Testis (tissue), 3 donors: ENCODE measurements around the gene CTCF. TPM values are rescaled to one million over a fixed set of nuclear protein-coding genes. Genes with fewer than 3 reads are reported as not detected.

Experiments
- DNase-seq: peaks from one replicate; pipeline ENCODE4 v3.0.0-alpha.2; 2019
- H3K27ac ChIP-seq, 2 donors: fragments of 200-600 bp; sonication (generic); one replicate each; pipeline ENCODE4 v1.5.1; 2019
- H3K27me3 ChIP-seq: fragments of 200-600 bp; sonication (generic); one replicate; pipeline ENCODE4 v1.5.1; 2019
- H3K36me3 ChIP-seq: fragments of 200-600 bp; sonication (generic); one replicate; pipeline ENCODE4 v1.5.1; 2017; ENCODE audit warnings: low read depth; ENCODE audit errors: missing control alignments
- H3K4me1 ChIP-seq: fragments of 200-600 bp; sonication (generic); one replicate; pipeline ENCODE4 v1.5.1; 2019
- H3K4me3 ChIP-seq, 2 donors: fragments of 200-600 bp; sonication (generic); one replicate each; pipeline ENCODE4 v1.5.1; 2017 to 2019
- H3K9me3 ChIP-seq: fragments of 200-600 bp; sonication (generic); one replicate; pipeline ENCODE4 v1.5.1; 2017
- POLR2A ChIP-seq: fragments of 450-650 bp; IDR thresholded peaks from one replicate; pipeline ENCODE4 v1.6.1; 2017; ENCODE audit warnings: antibody characterized with exemption, mild to moderate bottlenecking, moderate library complexity
- WGBS, 2 donors: methylation state at CpG; one replicate each; pipeline ENCODE4 v1.1.5; 2018; 5-methylcytosine and 5-hydroxymethylcytosine counted together
- intact Hi-C: fragments of 100-400 bp; cut with DNase I; formaldehyde crosslinking; loops from one replicate; pipeline ENCODE4 v1.15.1; 2023; ENCODE audit warnings: low total_unique reads
- polyA plus RNA-seq: library from polyadenylated mRNA; stranded (reverse); fragments of 350-450 nt; fragmentation: Illumina TruSeq; extraction: RNeasy Lipid Tissue Mini Kit (QIAGEN cat#74804); gene quantifications from one replicate; pipeline ENCODE4 v1.2.3, GENCODE V29; 2014; ENCODE audit warnings: low read depth, low replicate concordance; ENCODE audit not compliant: insufficient read depth
- total RNA-seq, 2 donors: library from RNA; depleted of rRNA; stranded (reverse); fragments of >200 nt; gene quantifications; one replicate each; pipeline ENCODE4 v1.2.3, GENCODE V29; 2016
- TF ChIP-seq, protein P1 (sequence below), 3 experiments: fragments of 450-650 bp in 2 of 3; fragments of 200-600 bp in 1 of 3; sonication (generic) in 1 of 3; IDR thresholded peaks; one replicate each; pipeline ENCODE4 v1.5.1; 2016 to 2019; ENCODE audit warnings: antibody characterized with exemption in 3 of 3, mild to moderate bottlenecking in 2 of 3, moderate library complexity in 1 of 3

CTCF gene
- total and polyA plus RNA-seq, 3 donors from 2014 or later: 25.9 to 47.0 (median 45.5) TPM

DNA sequence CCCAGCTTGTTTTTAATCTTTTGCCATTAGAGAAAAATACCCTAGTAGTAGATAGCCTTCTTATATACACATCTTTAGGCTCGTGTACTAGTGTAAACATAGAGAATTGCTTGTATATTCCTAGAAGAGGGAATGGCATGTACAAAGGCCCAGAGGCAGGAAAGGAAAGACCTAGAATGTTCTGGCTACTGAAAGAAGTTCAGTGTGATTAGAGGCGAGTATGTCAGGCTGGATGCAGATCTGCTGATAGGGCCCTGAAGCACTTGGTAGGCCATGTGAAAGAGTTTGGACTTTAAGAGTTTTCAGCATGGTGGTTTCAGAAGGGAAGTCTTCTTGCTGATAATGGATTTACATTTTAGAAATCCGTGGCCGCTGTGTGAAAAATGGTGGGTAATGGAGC is 17.4 kb downstream of the CTCF start:
- H3K4me3 ChIP-seq: no peak overlapping the region
- H3K9me3 ChIP-seq: no peaks in the 10 kb centered on the region
- intact Hi-C loops: no loop called here
- no peak overlapping the region for H3K27ac ChIP-seq
- no peaks in the 10 kb centered on the region for H3K36me3 ChIP-seq
- DNase-seq: no peak
- 89 to 94% methylated on average over 4 of the region's 4 CpGs for WGBS, 2 donors
- no peaks in the 10 kb centered on the region for H3K4me1 ChIP-seq
- H3K27me3 ChIP-seq: no peaks in the 10 kb centered on the region
- TF ChIP-seq, protein P1, sequence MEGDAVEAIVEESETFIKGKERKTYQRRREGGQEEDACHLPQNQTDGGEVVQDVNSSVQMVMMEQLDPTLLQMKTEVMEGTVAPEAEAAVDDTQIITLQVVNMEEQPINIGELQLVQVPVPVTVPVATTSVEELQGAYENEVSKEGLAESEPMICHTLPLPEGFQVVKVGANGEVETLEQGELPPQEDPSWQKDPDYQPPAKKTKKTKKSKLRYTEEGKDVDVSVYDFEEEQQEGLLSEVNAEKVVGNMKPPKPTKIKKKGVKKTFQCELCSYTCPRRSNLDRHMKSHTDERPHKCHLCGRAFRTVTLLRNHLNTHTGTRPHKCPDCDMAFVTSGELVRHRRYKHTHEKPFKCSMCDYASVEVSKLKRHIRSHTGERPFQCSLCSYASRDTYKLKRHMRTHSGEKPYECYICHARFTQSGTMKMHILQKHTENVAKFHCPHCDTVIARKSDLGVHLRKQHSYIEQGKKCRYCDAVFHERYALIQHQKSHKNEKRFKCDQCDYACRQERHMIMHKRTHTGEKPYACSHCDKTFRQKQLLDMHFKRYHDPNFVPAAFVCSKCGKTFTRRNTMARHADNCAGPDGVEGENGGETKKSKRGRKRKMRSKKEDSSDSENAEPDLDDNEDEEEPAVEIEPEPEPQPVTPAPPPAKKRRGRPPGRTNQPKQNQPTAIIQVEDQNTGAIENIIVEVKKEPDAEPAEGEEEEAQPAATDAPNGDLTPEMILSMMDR (IDR thresholded peaks at IDR 0.05): no peak
- TF ChIP-seq POLR2A: no peak

GRCh38 chr16:67580202-67580601 is 17.9 kb downstream of the CTCF start:
- intact Hi-C loops: no loop called here
- DNase-seq: no peak
- H3K27ac ChIP-seq: no peak overlapping the region
- H3K4me1 ChIP-seq: no peaks in the 10 kb centered on the region
- WGBS, 2 donors: 90 to 93% methylated on average over 4 of the region's 4 CpGs
- no peaks in the 10 kb centered on the region for H3K9me3 ChIP-seq
- TF ChIP-seq, protein P1 (IDR thresholded peaks at IDR 0.05): no peak
- TF ChIP-seq POLR2A: no peak
- H3K27me3 ChIP-seq: no peaks in the 10 kb centered on the region
- H3K36me3 ChIP-seq: no peaks in the 10 kb centered on the region
- H3K4me3 ChIP-seq: no peak overlapping the region

DNA sequence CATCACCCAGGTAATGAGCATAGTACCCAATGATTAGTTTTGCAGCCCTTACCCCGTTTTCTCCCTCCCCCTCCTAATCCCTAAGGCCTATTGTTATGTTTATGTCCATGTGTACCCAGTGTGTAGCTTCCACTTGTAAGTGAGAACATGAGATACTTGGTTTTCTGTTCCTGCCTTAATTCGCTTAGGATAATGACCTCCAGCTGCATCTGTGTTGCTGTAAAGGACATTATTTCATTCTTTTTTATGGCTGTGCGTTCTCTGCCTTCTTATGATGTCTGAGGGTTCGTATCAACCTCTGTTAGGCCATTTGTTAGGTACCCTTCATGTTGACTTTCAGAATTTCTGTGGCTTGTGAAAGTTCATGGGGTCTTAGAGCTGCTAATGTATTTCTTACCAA is 31.0 kb downstream of the CTCF start:
- 86 to 90% methylated on average over 4 of the region's 4 CpGs for WGBS, 2 donors
- Histone ChIP-seq H3K36me3 (no peaks in the 10 kb centered on the region), H3K9me3 (no peaks in the 10 kb centered on the region), H3K4me1 (peaks cover 17% of the 10 kb centered on the region), H3K4me3 (no peak overlapping the region), H3K27ac (no peak overlapping the region), H3K27me3 (no peaks in the 10 kb centered on the region)
- TF ChIP-seq, protein P1 (IDR thresholded peaks at IDR 0.05): no peak
- TF ChIP-seq POLR2A: no peak
- intact Hi-C loops: no loop called here
- DNase-seq: no peak

DNA sequence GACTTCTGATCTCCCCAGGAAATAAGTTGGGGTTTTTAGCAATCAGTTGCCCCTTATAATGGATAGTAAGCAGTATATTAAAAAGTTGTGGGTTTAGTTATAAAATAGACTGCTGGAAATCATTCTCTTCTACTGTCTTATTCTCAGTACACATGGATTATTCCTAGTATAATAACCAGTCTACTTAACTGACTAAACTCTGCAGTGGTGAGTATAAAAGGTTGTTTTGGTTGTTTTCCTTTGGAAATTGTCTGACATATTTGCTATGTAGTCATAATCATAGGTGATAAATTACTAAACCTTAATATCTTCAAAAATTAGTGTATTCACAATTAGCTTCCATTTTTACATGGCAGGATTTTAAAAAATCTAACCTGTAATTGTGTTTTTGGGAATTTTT is 31.4 kb downstream of the CTCF start:
- no peak for DNase-seq
- intact Hi-C loops: no loop called here
- H3K9me3 ChIP-seq: no peaks in the 10 kb centered on the region
- H3K36me3 ChIP-seq: no peaks in the 10 kb centered on the region
- no peak overlapping the region for H3K27ac ChIP-seq
- peaks cover 21% of the 10 kb centered on the region for H3K4me1 ChIP-seq
- H3K27me3 ChIP-seq: no peaks in the 10 kb centered on the region
- H3K4me3 ChIP-seq: no peak overlapping the region
- TF ChIP-seq, protein P1 (IDR thresholded peaks at IDR 0.05): no peak
- no peak for TF ChIP-seq POLR2A

DNA sequence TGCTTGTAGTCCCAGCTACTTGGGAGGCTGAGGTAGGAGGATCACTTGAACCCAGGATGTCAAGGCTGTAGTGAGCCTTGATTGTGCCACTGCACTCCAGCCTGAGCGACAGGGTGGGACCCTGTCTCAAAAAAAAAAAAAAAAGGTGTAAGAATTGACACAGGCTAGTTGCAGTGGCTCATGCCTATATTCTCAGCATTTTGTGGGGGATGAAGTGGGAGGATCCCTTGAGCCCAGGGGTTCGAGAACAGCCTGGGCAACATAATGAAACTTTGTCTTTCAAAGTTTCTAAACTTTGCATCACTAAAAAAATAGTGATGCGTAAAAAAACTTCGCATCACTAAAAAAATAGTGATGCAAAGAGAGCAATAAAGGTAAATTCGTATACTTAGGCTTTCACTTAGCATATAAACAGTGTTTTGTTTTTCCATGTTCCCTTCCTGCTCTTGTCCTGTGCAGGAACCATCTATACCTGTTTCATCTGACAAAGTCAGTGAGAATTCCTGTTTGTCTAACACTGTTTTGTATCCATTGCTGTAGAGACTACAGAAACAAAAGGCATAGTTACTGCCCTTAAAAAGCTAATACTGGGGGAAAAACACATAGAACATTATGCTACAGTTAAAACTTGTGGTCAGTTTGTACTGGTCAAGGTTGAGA is 32.1 kb downstream of the CTCF start:
- no peak overlapping the region for H3K4me3 ChIP-seq
- no peak overlapping the region for H3K27ac ChIP-seq
- H3K9me3 ChIP-seq: no peaks in the 10 kb centered on the region
- H3K36me3 ChIP-seq: no peaks in the 10 kb centered on the region
- WGBS, 2 donors: 72 to 81% methylated on average over 5 of the region's 5 CpGs
- H3K4me1 ChIP-seq: peaks cover 22% of the 10 kb centered on the region
- TF ChIP-seq, protein P1 (IDR thresholded peaks at IDR 0.05): no peak
- no peak for TF ChIP-seq POLR2A
- intact Hi-C loops: no loop called here
- no peaks in the 10 kb centered on the region for H3K27me3 ChIP-seq
- no peak for DNase-seq
